HL-60/S4 treated with phorbol 12-myristate 13-acetate at 8.2 ng/mL for 4 days and 3 days (cell line): ENCODE results near the gene OTOR.

Source experiments
- in situ Hi-C: fragments of 300-500 bp; cut with MboI; formaldehyde crosslinking; loops from 2 replicates; pipeline ENCODE4 v1.15.0; 2022; ENCODE audit warnings: low sequenced_read_pairs

The OTOR gene

DNA sequence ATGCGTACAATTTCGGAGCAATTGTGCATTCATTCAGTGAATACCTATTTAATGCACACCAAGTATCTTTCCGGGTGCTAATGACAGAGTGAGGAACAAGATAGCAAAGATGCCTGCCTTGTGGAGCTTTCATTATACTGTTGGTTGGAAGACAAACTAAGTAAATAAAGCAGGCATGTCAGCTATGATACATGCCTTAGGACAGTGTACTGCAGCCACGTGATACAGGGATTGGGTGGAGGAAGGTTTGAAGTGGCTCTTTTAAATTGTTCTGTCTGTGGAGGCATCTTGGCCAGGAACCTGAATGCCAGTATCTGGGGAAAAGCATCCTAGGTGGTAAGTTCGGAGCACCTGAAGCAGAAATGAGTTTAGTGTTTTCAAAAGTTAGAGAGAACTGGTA lies 3.0 kb upstream of the OTOR start:
- in situ Hi-C loops: no loop called here

DNA sequence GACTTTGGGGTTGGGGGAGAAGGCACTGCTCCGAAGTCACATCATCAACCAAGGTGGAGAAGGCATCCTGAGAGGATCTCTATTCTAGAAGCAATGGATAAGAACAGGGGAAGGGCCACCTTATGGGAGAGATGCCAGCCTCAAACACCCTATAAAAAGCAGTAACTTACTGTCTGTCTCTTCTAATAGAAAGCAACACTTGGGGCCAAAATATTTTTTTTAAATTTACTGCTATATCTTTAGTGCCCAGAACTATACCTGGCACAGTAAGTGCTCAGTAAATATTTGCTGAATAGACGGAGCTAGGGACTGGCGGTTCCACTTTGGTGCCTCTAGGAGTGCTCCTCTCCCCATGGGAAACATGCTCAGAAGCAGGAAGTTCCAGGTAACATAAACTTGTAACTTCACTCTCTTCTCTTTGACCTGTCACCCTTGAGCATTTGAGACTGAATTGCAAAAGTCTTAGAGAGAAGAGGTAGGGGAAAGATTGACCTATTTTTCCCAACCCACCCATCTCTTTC lies 807 bp upstream of the OTOR start:
- in situ Hi-C loops: no loop called here

DNA sequence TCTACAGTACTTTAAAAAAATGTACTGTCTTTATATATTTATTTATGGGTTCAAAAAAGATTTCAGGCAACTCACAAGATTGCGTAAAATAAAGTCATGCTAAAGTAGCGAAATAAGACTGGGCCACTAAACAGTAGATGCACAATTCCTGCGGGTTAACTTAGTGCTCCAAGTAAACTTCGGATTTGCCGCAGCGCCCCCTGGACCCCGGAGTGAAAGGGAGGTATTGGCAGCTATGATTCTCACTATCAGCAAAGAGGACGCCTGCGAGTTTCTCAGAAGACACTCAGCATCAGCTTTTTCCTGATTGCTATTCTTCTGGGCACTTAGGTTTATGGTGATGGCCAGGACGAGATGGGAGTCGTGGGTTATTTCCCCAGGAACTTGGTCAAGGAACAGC lies 1.4 kb downstream of the OTOR start:
- in situ Hi-C loops: no loop called here

DNA sequence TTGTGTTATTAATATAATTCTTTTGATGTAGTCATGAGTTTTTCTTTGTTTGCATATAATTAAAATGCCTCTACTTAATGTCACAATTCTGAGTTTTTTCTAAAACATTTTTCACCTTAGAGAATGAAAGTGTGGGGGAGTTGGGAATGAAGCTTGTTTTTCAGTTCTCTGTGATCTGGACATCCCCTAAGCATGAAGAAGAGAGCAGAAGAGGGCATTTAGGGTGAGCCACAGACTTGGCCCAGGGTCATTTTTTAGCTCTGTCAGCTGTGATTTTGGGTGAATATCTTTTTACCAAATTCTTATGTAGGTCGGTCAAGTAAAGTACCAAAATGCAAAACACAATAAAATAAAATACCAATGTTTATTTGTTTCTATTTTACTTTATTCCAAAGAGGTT lies 3.9 kb downstream of the OTOR start:
- in situ Hi-C loops: no loop called here

DNA sequence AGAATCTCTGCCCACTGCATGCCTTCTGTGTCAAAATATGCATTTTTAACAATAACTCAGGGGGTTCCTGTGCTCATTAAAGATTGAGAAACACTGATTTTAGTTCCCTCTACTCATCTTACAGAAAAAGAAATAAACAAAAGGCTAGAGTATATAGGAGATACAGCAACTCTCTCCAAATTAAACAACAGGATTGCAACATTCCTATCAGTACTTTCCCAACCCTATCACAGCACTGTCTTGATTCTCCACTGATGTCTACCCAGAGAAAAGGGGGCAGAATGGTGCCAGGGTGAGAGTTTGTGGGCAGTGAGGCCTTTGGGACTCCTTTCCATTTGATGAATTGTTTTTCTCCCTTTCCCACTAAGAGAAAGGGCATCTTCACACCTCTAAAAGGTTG lies 4.7 kb downstream of the OTOR start:
- in situ Hi-C loops: no loop called here

DNA sequence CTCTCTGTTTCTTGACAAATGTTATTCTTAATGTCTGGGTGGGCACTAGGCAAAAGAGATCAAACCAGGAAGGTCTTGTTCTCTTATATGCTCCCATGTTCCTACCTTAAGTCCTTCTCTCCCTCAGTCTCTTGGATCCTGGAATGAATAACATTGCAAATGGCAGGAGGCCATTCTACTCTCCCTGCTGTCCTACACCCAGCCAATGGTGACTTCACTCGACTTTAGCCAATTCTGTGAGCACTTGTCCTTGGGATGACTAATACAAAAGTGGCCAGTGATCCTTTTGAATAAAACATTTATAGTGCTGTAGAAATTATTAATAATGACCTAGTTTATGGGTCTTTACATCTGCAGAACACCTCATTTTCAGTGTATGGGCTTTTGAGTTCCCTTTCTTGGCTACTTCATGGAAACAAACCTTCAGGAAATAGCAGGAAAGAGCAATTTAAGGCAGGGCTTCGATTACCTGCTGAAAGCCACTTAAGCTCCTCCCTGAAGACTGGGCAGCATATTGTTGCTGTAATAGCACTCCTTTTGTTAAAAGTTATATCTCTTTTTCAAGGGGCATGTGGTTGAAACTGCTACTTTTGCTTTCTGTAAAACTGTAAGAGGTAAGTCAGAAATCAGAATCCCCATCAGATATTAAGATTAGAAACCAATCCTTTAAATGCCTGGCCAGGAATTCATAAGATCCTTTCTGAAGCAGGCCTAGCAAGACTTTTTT lies 10.5 kb downstream of the OTOR start:
- in situ Hi-C loops: no loop called here

DNA sequence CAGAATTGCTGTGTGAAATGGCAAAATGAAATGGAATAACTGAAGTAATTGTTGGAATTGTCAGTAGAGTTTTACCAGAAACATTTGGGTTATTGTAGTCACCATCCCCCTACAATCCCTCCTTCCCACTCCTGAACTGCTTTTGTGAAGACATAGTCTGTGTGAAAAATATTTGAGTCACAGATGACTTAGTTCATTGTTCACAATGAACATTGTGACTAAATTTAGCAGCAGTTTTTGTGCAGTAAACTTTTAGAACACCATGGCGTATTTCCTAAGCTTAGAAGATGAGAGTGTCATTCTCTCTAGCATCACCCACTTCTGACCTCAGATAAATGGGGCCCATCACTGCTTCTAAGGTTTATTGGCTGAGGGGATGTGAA lies 11.0 kb downstream of the OTOR start:
- in situ Hi-C loops: no loop called here

DNA sequence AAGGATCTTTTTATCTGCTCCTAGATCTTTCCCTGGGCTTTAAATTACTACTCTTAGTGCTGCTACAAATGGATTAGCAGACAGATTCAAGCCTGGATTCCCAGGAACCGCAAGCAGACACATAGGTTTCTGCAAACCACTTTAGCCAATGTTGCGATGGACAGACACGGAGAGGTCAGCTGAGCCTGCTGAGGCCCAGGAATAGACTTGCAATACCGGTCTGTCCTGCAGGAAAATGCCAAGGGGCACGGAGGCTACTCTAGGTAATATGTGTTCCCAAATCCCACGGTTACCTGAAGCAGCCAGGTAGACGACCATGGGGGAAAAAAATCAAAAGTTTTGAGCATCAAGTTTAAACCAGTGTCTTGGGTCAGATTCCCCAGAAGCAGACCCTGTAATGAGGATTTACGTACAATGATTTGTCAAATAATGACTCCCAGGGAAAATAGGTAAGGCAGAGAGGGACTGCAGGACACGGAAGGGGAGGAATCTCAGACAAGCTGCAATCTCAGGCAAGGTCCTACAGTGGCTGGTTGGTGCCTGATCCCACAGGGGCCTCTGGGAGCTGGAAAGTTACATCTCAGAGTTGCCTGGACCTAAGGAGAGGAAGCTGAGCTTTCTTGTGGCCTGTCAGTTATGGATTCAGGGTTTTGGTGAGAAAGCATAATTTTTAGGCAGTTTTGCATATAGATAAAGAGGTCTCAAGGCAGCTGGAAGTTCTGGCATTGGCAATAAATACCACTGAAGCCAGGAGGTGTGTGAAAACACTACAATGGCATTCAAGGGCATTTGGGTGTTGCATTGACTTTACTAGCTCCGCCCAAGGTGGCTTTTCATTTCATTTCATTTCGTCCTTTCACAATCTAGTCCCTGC lies 12.5 kb downstream of the OTOR start:
- in situ Hi-C loops: no loop called here

DNA sequence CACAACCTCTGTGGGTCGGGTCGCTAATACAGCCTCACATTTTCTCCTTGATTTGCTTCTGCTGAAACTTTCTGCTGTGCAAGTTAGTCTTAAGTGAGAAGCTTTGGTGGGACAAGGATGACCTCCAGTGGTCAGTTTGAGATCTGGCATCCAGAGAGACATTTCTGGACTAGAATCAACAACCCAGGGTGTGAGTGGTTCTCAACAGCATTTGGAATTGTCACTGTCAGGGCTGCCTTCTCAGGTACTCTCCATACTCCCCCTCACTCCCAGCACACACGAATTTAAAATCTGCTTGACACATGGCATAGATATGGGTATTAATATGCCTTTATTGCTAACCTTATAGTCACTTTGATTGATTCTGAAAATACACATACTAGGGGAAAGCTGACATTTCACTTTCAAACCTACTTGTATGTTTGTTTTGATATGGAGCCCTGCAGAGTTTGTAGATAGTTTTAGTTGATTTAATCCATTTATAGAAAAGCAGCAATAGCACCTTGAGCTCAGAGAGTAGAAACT lies 13.2 kb downstream of the OTOR start:
- in situ Hi-C loops: no loop called here

DNA sequence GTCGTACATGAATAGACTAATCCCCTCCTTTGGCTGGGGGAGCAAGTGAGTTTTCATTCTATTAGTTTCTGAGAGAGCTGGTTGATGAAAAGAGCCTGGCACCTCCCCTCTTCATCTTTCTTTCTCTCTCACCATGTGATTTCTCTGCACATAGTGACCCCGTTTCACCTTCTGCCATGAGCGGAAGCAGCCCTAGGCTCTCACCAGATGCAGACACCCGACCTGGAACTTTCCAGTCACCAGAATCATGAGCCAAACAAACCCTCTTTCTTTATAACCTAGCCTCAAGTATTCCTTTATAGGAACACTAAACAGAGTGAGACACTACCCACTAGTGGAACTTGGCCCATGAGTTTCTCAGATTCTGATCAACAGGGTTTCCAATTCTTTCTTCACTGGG lies 16.4 kb downstream of the OTOR start:
- in situ Hi-C loops: no loop called here

DNA sequence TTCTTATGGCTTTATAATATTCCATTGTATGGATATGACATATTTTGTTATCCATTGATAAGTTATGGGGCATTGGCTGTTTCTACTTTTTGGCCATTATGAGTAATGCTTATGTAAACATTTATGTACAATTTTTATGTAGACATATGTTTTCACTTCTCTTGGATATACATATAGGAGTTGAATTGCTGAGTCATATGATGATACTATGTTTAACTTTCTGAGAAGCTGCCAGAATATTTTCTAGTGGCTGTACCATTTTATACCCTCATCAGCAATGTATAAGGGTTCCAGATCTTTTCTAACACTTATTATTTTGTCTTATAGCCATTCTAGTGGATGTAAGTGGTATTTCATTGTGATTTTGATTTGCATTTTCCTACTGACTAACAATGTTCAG lies 23.1 kb downstream of the OTOR start:
- in situ Hi-C loops: no loop called here

DNA sequence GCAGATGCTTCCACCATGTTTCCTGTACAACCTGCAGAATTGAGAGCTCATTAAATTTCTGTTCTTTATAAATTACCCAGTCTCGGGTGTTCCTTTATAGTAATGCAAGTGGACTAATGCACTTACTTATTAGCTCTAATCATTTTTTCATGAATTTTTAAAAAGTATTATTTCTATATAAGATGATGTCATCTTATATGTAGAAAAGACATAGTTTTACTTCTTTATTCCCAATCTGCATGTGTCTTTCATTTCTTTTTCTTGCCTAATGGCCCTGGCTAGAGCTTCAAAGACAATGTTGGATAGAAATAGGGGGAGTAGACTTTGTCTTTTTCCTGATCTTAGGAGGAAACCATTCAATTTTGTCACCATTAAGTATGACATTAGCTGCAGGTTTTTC lies 27.8 kb downstream of the OTOR start:
- in situ Hi-C loops: no loop called here

DNA sequence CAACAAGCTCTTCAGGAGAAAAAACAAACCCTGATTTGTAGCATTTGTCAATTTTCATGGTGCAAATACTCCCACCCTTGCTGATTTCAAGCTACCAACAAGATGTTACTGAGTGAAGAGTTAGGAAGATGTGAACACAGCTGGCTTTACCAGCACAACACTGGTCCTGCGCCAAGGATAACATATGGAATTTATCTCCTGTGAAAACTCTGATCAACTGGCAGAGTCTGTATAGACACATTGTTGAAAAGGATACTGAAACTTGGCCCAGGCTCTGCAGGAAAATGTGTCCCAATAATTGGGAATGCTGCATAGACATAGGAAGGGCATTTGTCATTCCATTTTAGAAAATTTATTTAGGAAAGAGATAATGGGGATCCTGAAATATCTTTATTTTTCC lies 29.0 kb downstream of the OTOR start:
- in situ Hi-C loops: no loop called here

DNA sequence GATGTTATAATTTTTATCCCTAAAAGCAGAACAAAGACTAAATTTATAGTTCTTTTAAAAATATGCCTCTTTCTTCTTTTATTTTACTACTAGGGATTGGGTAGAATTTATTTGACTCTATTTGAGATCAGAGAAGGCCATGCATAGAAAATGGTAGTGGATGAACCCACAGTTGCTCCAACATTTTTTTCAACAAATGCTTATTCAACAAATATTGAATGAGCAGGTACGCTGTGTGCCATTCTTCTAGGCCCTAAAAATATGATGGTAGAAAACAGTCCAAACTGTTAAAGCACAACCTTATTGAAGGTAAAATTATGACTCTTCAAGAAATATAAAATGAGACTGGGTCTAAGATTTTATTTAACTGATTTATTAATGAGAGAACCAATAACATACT lies 30.0 kb downstream of the OTOR start:
- in situ Hi-C loops: no loop called here

DNA sequence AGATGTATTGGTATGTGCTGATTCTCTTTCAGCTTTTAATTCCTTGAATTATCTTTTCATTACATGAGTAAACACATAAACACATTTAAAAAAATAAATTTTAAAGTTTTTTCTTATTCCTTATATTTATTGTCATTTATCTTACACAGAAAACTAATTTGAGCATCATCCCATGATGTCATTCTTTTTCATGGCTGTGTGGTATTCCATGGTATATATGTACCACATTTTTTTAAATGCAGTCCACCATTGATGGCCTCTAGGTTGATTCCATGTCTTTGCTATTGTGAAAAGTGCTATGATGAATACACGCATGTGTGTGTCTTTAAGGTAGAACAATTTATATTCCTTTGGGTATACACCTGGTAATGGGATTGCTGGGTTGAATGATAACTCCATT lies 33.3 kb downstream of the OTOR start:
- in situ Hi-C loops: no loop called here

DNA sequence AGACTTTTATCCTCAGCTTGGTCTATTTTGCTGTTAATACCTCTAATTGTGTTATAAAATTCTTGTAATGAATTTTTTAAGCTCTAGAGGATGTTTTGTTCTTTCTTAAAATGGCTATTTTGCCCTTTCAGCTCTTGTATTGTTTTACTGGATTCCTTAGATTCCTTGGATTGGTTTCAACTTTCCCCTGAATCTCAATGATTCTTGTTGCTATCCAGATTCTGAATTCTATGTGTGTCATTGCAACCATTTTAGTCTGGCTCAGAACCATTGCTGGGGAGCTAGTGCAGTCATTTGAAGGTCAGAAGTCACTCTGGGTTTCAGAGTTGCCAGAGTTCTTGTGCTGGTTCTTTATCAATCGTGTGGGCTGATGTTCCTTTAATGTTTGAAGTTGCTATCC lies 37.1 kb downstream of the OTOR start:
- in situ Hi-C loops: no loop called here
